ENCODE measurements around the gene THOC6.

GRCh38 chr16:3013491-3013951 is 10.3 kb upstream of the THOC6 start:
- no peak for TF ChIP-seq POLR2A (IDR thresholded peaks at IDR 0.05)
- TF ChIP-seq, protein P1, sequence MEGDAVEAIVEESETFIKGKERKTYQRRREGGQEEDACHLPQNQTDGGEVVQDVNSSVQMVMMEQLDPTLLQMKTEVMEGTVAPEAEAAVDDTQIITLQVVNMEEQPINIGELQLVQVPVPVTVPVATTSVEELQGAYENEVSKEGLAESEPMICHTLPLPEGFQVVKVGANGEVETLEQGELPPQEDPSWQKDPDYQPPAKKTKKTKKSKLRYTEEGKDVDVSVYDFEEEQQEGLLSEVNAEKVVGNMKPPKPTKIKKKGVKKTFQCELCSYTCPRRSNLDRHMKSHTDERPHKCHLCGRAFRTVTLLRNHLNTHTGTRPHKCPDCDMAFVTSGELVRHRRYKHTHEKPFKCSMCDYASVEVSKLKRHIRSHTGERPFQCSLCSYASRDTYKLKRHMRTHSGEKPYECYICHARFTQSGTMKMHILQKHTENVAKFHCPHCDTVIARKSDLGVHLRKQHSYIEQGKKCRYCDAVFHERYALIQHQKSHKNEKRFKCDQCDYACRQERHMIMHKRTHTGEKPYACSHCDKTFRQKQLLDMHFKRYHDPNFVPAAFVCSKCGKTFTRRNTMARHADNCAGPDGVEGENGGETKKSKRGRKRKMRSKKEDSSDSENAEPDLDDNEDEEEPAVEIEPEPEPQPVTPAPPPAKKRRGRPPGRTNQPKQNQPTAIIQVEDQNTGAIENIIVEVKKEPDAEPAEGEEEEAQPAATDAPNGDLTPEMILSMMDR (IDR thresholded peaks at IDR 0.05): no peak
